Vagina (tissue), 2 donors: Measurements from ENCODE around the gene NACA2. TPM values are rescaled to one million over a fixed set of nuclear protein-coding genes. Genes with fewer than 3 reads are reported as not detected.
"Not testable (repeated sequence)": the region's sequence is repeated elsewhere in the genome, so short reads cannot be mapped to it uniquely, and the experiment has no call there.

ENCODE experiments used
- DNase-seq, 2 donors: peaks; one replicate each; pipeline ENCODE4 v3.0.0-alpha.2; 2017; ENCODE audit errors: extremely low spot score in 2 of 2
- H3K27ac ChIP-seq: fragments of 200-600 bp; sonication (generic); one replicate; pipeline ENCODE4 v1.5.1; 2019
- H3K27me3 ChIP-seq: fragments of 200-600 bp; sonication (generic); one replicate; pipeline ENCODE4 v1.5.1; 2019
- H3K36me3 ChIP-seq, 2 donors: fragments of 200-600 bp; sonication (generic); one replicate each; pipeline ENCODE4 v1.5.1; 2017 to 2019
- H3K4me1 ChIP-seq: fragments of 200-600 bp; sonication (generic); one replicate; pipeline ENCODE4 v1.5.1; 2019
- H3K4me3 ChIP-seq, 2 donors: fragments of 200-600 bp; sonication (generic); 1 replicate in 1 of 2; 2 replicates in 1 of 2; pipeline ENCODE4 v1.5.1; 2016 to 2019
- H3K9me3 ChIP-seq: fragments of 200-600 bp; sonication (generic); one replicate; pipeline ENCODE4 v1.5.1; 2019
- POLR2A ChIP-seq, 2 donors: fragments of 450-650 bp; IDR thresholded peaks; one replicate each; pipeline ENCODE4 v1.6.1; 2017; ENCODE audit warnings: antibody characterized with exemption in 2 of 2, mild to moderate bottlenecking in 2 of 2, moderate library complexity in 2 of 2
- POLR2AphosphoS5 ChIP-seq, 2 donors: sonication (generic); formaldehyde crosslinking; IDR thresholded peaks; one replicate each; pipeline ENCODE4 v1.9.0; 2017; ENCODE audit warnings: antibody characterized with exemption in 2 of 2, mild to moderate bottlenecking in 2 of 2, low read depth in 1 of 2; ENCODE audit not compliant: insufficient read depth in 1 of 2
- intact Hi-C: fragments of 100-400 bp; cut with DNase I; formaldehyde crosslinking; loops from one replicate; pipeline ENCODE4 v1.15.1; 2023
- total RNA-seq: library from RNA; depleted of rRNA; stranded (reverse); fragments of >200 nt; gene quantifications from one replicate; pipeline ENCODE4 v1.2.3, GENCODE V29; 2016
- TF ChIP-seq, protein P1 (sequence below), 3 experiments: fragments of 450-650 bp in 2 of 3; fragments of 200-600 bp in 1 of 3; sonication (generic) in 1 of 3; IDR thresholded peaks; one replicate each; pipeline ENCODE4 v1.5.1; 2017 to 2019; ENCODE audit warnings: antibody characterized with exemption in 3 of 3, mild to moderate bottlenecking in 2 of 3, moderate library complexity in 2 of 3

The NACA2 gene
- total RNA-seq, 1 donor from 2014 or later: not detected

DNA sequence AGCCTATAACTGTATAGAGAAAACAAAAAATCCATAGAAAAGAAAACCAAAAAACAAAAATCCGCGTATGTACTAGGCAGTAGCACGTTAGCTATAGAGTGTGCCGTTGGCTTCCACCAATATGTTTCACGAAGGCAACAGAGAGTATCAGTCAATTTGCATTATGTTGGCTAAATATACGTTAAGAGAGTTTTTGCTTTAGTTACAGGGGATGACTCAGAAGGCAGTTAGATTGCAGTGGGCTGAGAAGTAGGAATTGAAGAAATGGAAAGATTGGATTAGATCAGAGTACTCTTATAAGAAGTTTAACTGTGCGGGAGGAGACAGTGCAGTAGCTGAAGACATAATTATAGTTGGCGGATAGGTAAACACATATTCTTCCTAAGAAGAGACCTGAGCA, 911 bp upstream of the NACA2 start:
- H3K27me3 ChIP-seq: no peaks in the 10 kb centered on the region
- intact Hi-C loops: no loop called here
- TF ChIP-seq, protein P1, sequence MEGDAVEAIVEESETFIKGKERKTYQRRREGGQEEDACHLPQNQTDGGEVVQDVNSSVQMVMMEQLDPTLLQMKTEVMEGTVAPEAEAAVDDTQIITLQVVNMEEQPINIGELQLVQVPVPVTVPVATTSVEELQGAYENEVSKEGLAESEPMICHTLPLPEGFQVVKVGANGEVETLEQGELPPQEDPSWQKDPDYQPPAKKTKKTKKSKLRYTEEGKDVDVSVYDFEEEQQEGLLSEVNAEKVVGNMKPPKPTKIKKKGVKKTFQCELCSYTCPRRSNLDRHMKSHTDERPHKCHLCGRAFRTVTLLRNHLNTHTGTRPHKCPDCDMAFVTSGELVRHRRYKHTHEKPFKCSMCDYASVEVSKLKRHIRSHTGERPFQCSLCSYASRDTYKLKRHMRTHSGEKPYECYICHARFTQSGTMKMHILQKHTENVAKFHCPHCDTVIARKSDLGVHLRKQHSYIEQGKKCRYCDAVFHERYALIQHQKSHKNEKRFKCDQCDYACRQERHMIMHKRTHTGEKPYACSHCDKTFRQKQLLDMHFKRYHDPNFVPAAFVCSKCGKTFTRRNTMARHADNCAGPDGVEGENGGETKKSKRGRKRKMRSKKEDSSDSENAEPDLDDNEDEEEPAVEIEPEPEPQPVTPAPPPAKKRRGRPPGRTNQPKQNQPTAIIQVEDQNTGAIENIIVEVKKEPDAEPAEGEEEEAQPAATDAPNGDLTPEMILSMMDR (IDR thresholded peaks at IDR 0.05): no peak
- TF ChIP-seq POLR2A (IDR thresholded peaks at IDR 0.05) (no peak), POLR2AphosphoS5 (IDR thresholded peaks at IDR 0.05; ENCODE audit: insufficient read depth in 1 of 2, low read depth in 1 of 2) (no peak)
- no peaks in the 10 kb centered on the region for H3K9me3 ChIP-seq
- no peaks in the 10 kb centered on the region for H3K36me3 ChIP-seq
- no peak for DNase-seq
- no peak overlapping the region for H3K27ac ChIP-seq
- no peak overlapping the region for H3K4me3 ChIP-seq
- no peaks in the 10 kb centered on the region for H3K4me1 ChIP-seq

DNA sequence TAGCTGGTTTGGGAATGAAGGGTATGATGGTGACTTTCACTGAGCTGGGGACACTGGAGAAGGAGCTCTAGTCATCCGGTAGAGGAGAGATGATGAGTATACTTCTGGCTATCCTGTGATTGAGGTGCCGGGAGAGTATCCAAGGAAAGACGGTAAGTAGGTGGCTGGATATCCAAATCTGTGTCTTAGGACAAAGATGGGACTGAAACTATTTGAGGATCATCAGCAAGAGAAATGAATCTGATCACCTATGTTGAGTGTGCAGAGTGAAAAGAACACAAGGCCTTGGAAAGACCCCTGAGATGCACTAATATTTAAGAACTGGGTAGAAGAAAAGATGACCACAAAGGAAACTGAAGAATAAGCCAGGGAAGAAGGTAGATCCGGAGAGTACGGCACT, 1.0 kb downstream of the NACA2 start:
- no peak for DNase-seq
- Histone ChIP-seq H3K4me3 (no peak overlapping the region), H3K27ac (no peak overlapping the region), H3K4me1 (no peaks in the 10 kb centered on the region), H3K36me3 (no peaks in the 10 kb centered on the region), H3K9me3 (no peaks in the 10 kb centered on the region), H3K27me3 (no peaks in the 10 kb centered on the region)
- TF ChIP-seq POLR2A (IDR thresholded peaks at IDR 0.05) (no peak), POLR2AphosphoS5 (IDR thresholded peaks at IDR 0.05; ENCODE audit: insufficient read depth in 1 of 2, low read depth in 1 of 2) (no peak)
- TF ChIP-seq, protein P1 (IDR thresholded peaks at IDR 0.05): no peak
- intact Hi-C loops: no loop called here

GRCh38 chr17:61587807-61588660, 3.0 kb downstream of the NACA2 start:
- DNase-seq: no peak
- H3K27ac ChIP-seq: no peak overlapping the region
- no peaks in the 10 kb centered on the region for H3K4me1 ChIP-seq
- TF ChIP-seq POLR2AphosphoS5 (IDR thresholded peaks at IDR 0.05; ENCODE audit: insufficient read depth in 1 of 2, low read depth in 1 of 2): no peak
- TF ChIP-seq, protein P1 (IDR thresholded peaks at IDR 0.05): no peak
- TF ChIP-seq POLR2A (IDR thresholded peaks at IDR 0.05): no peak
- no peaks in the 10 kb centered on the region for H3K27me3 ChIP-seq
- H3K9me3 ChIP-seq: no peaks in the 10 kb centered on the region
- no peak overlapping the region for H3K4me3 ChIP-seq
- intact Hi-C loops: no loop called here
- no peaks in the 10 kb centered on the region for H3K36me3 ChIP-seq

GRCh38 chr17:61587242-61587641, 3.8 kb downstream of the NACA2 start:
- intact Hi-C loops: no loop called here
- H3K4me3 ChIP-seq: no peak overlapping the region
- no peaks in the 10 kb centered on the region for H3K27me3 ChIP-seq
- DNase-seq: no peak
- H3K9me3 ChIP-seq: no peaks in the 10 kb centered on the region
- no peak overlapping the region for H3K27ac ChIP-seq
- H3K4me1 ChIP-seq: no peaks in the 10 kb centered on the region
- TF ChIP-seq, protein P1 (IDR thresholded peaks at IDR 0.05): no peak
- TF ChIP-seq POLR2A (IDR thresholded peaks at IDR 0.05) (no peak), POLR2AphosphoS5 (IDR thresholded peaks at IDR 0.05; ENCODE audit: insufficient read depth in 1 of 2, low read depth in 1 of 2) (no peak)
- no peaks in the 10 kb centered on the region for H3K36me3 ChIP-seq

DNA sequence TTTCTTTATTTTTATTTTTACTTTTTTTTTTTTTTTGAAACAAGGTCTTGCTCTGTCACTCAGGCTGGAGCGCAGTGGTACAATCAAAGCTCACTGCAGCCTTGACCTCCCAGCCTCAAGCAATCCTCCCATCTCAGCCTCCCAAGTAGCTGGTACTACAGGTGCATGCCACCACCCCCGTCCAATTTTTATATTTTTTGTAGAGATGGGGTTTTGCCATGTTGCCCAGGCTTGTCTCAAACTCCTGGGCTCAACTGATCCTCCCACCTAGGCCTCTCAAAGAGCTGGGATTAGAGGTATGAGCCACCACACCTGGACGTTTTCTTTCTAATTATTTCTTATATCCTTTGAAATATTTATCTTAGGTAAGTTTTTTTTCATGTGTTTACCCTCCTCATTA, 4.4 kb downstream of the NACA2 start:
- H3K4me1 ChIP-seq, H3K4me3 ChIP-seq, H3K27me3 ChIP-seq, intact Hi-C loops, H3K9me3 ChIP-seq, H3K36me3 ChIP-seq, DNase-seq, H3K27ac ChIP-seq: not testable (repeated sequence)
